ENCODE results near the gene MYH13. TPM values are rescaled to one million over a fixed set of nuclear protein-coding genes. Genes with fewer than 3 reads are reported as not detected.

Gene MYH13
- total and polyA plus RNA-seq, 9 of the 15 experiments (the other 6 are each of a cell fraction or from before 2014, with no cell fraction given): 0.01 TPM; not detected in 8

GRCh38 chr17:10360578-10360977 lies 12.2 kb downstream of the MYH13 start:
- no peak overlapping the region for H3K4me2 ChIP-seq (ENCODE audit: insufficient read depth, low read length)
- H3K36me3 ChIP-seq (ENCODE audit: control insufficient read depth, insufficient read depth, low read length): no peaks in the 10 kb centered on the region
- intact Hi-C loops (cut with micrococcal nuclease) (no loop called here), in situ Hi-C loops (cut with MboI) (no loop called here)
- H3K9me3 ChIP-seq (replicated peaks; ENCODE audit: control insufficient read depth, insufficient read depth, low read depth, low read length): no peaks in the 10 kb centered on the region
- H3K27ac ChIP-seq (ENCODE audit: extremely low read depth, low read depth, low read length): no peak overlapping the region
- H3K9me1 ChIP-seq (ENCODE audit: control insufficient read depth, insufficient read depth, low read length): no peaks in the 10 kb centered on the region
- H3K4me3 ChIP-seq: no peak overlapping the region
- H3K4me1 ChIP-seq (replicated peaks in 1 of 2; ENCODE audit: control insufficient read depth in 2 of 2, insufficient read depth in 2 of 2, low read length in 2 of 2): no peaks in the 10 kb centered on the region
- DNase-seq (ENCODE audit: extremely low read depth in 1 of 4, low spot score in 3 of 4) (no peak), FAIRE-seq (no peak), ATAC-seq (no peak)
- no peaks in the 10 kb centered on the region for H3K27me3 ChIP-seq (ENCODE audit: control insufficient read depth in 2 of 2, insufficient read depth in 2 of 2, low read length in 2 of 2)
- ChIA-PET POLR2A (no interaction called here), CTCF (ENCODE audit: low intra/inter-chr PET ratio) (no interaction called here)
- BruUV-seq (replicated peaks): no TSS peak
- H4K20me1 ChIP-seq (replicated peaks; ENCODE audit: control insufficient read depth, insufficient read depth, low read length): no peaks in the 10 kb centered on the region; the same call in 1 of the 2 replicates
- H3K79me2 ChIP-seq (ENCODE audit: control insufficient read depth, insufficient read depth, low read length): no peaks in the 10 kb centered on the region
- no peak overlapping the region for H2AFZ ChIP-seq (ENCODE audit: low read depth, low read length)
- H3K9ac ChIP-seq (ENCODE audit: insufficient read depth in 1 of 2, low read depth in 2 of 2, low read length in 2 of 2): no peak overlapping the region
- TF ChIP-seq ZBTB1 (CRISPR knock-in tag; IDR thresholded peaks at IDR 0.05; ENCODE audit: borderline replicate concordance, low read depth): no peak
- TF ChIP-seq KLF13 (tag; IDR thresholded peaks at IDR 0.05; ENCODE audit: borderline replicate concordance, low read depth): no peak
- TF ChIP-seq ZNF146 (CRISPR knock-in tag; IDR thresholded peaks at IDR 0.05; ENCODE audit: unreplicated experiment): no peak
- TF ChIP-seq ETS1 (conservative IDR thresholded peaks at IDR 0.05; ENCODE audit: control insufficient read depth, low read depth, low read length): no peak
- no peak for TF ChIP-seq HEY1 (CRISPR knock-in tag; IDR thresholded peaks at IDR 0.05; ENCODE audit: borderline replicate concordance)
- no peak for TF ChIP-seq ZNF436 (CRISPR knock-in tag; IDR thresholded peaks at IDR 0.05)
- TF ChIP-seq HDAC3 (IDR thresholded peaks at IDR 0.05; ENCODE audit: borderline replicate concordance, partially characterized antibody): no peak
- no peak for TF ChIP-seq RBM25 (IDR thresholded peaks at IDR 0.05; ENCODE audit: low read depth, low read length, severe bottlenecking)
- no peak for TF ChIP-seq ZMIZ1 (IDR thresholded peaks at IDR 0.05; ENCODE audit: low read depth in 2 of 2, low read length in 2 of 2)
- no peak for TF ChIP-seq TSHZ1 (CRISPR knock-in tag; IDR thresholded peaks at IDR 0.05)
- TF ChIP-seq FOXP4 (CRISPR knock-in tag; IDR thresholded peaks at IDR 0.05; ENCODE audit: borderline replicate concordance): no peak
- TF ChIP-seq KDM1A (IDR thresholded peaks at IDR 0.05): no peak
